GM19351 (cell line): Measurements from ENCODE around the gene PAM16.
"Not testable (repeated sequence)": the region's sequence is repeated elsewhere in the genome, so short reads cannot be mapped to it uniquely, and the experiment has no call there.

Source experiments
- ATAC-seq: cut with Tn5 transposase; IDR thresholded peaks from one replicate; pipeline ENCODE4 v1.9.1; 2021; ENCODE audit warnings: mild to moderate bottlenecking, moderate library complexity; ENCODE audit not compliant: unreplicated experiment

Gene PAM16

GRCh38 chr16:4350787-4351659, at the start of gene PAM16:
Gene PAM16, minus strand, starts transcription at chr16:4351321. Its CDS starts 87 bp downstream, at chr16:4351234.
- ATAC-seq: peak; percentile 90

- ATAC-seq: no peak
Observed at GRCh38 chr16:4399001-4399730, 48.0 kb upstream of the PAM16 start.

- no peak for ATAC-seq
Observed at GRCh38 chr16:4395055-4395726, 44.1 kb upstream of the PAM16 start.

GRCh38 chr16:4393850-4394249, 42.7 kb upstream of the PAM16 start:
- ATAC-seq: not testable (repeated sequence)

- no peak for ATAC-seq
Observed at GRCh38 chr16:4393240-4393600, 42.1 kb upstream of the PAM16 start.

GRCh38 chr16:4392382-4393239, 41.5 kb upstream of the PAM16 start:
- no peak for ATAC-seq

GRCh38 chr16:4391631-4392381, 40.7 kb upstream of the PAM16 start:
- no peak for ATAC-seq

- ATAC-seq: no peak
Observed at GRCh38 chr16:4390266-4391260, 39.4 kb upstream of the PAM16 start.

- ATAC-seq: no peak
Observed at GRCh38 chr16:4389051-4389955, 38.2 kb upstream of the PAM16 start.

GRCh38 chr16:4388271-4389021, 37.3 kb upstream of the PAM16 start:
- ATAC-seq: no peak

GRCh38 chr16:4387781-4388180, 36.7 kb upstream of the PAM16 start:
- no peak for ATAC-seq

- no peak for ATAC-seq
Observed at GRCh38 chr16:4386951-4387565, 35.9 kb upstream of the PAM16 start.

- ATAC-seq: no peak
Observed at GRCh38 chr16:4386451-4386805, 35.3 kb upstream of the PAM16 start.

- no peak for ATAC-seq
Observed at GRCh38 chr16:4385789-4386450, 34.8 kb upstream of the PAM16 start.

- ATAC-seq: no peak
Observed at GRCh38 chr16:4385066-4385788, 34.1 kb upstream of the PAM16 start.
